HUES64 (cell line): ENCODE data around the gene PRKAA2.

Experiments used
- H3K27ac ChIP-seq: 2 replicates; pipeline ENCODE4 v1.7.0; 2013; ENCODE audit warnings: low read depth, low read length, inconsistent platforms
- H3K27me3 ChIP-seq: 2 replicates; pipeline ENCODE4 v1.6.1; 2013; ENCODE audit warnings: mild to moderate bottlenecking, low read length; ENCODE audit not compliant: insufficient read depth
- H3K36me3 ChIP-seq: 2 replicates; pipeline ENCODE4 v1.6.1; 2013; ENCODE audit warnings: mild to moderate bottlenecking, low read length; ENCODE audit not compliant: insufficient read depth
- H3K4me1 ChIP-seq: 2 replicates; pipeline ENCODE4 v1.6.1; 2013; ENCODE audit warnings: mild to moderate bottlenecking, low read length, moderate library complexity; ENCODE audit not compliant: insufficient read depth
- H3K4me3 ChIP-seq: 2 replicates; pipeline ENCODE4 v1.5.1; 2013; ENCODE audit warnings: mild to moderate bottlenecking, low read length, moderate library complexity
- H3K9ac ChIP-seq: 2 replicates; pipeline ENCODE4 v1.6.1; 2013; ENCODE audit warnings: mild to moderate bottlenecking, low read depth, low read length
- H3K9me3 ChIP-seq: 2 replicates; pipeline ENCODE4 v1.6.1; 2013; ENCODE audit warnings: low read depth, low read length; ENCODE audit not compliant: insufficient read depth
- WGBS: fragments of 150-250, 120-280 bp; methylation state at CpG from one replicate; pipeline ENCODE4 v1.1.7; 2013; ENCODE audit warnings: missing lambda C conversion rate; 5-methylcytosine and 5-hydroxymethylcytosine counted together

Gene PRKAA2

GRCh38 chr1:56713112-56713511 is 68.0 kb downstream of the PRKAA2 start:
- WGBS: 82% methylated on average over 1 of the region's 1 CpG
- H3K27me3 ChIP-seq: no peaks in the 10 kb centered on the region
- H3K9ac ChIP-seq: no peak overlapping the region
- H3K9me3 ChIP-seq: no peaks in the 10 kb centered on the region
- no peak overlapping the region for H3K27ac ChIP-seq
- H3K4me1 ChIP-seq: no peaks in the 10 kb centered on the region
- no peak overlapping the region for H3K4me3 ChIP-seq
- H3K36me3 ChIP-seq: peaks cover 3% of the 10 kb centered on the region

DNA sequence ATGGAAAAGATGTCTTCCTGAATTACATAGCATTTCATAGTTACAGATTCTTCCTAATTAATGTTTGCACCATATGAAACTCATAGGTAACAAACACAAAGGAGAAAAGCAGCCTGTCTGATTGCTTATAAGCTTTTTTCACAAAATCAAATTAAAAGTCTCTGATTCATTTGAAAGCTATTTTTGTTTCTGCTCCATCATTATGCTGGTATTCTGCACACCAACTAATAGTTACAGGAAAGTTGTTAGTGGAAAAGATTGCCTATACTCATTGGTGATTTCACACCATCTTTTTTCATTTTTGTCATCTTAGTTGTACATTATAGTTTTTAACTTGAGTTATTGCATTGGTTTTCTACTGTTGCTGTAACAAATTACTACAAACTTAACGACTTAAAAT is 70.0 kb downstream of the PRKAA2 start:
- Histone ChIP-seq H3K36me3 (no peaks in the 10 kb centered on the region), H3K27ac (no peak overlapping the region), H3K27me3 (no peaks in the 10 kb centered on the region), H3K9me3 (no peaks in the 10 kb centered on the region), H3K4me1 (no peaks in the 10 kb centered on the region), H3K4me3 (no peak overlapping the region), H3K9ac (no peak overlapping the region)
- no CpG with 5 or more reads among the region's 1 CpG for WGBS

GRCh38 chr1:56719171-56719570 is 74.1 kb downstream of the PRKAA2 start:
- Histone ChIP-seq H3K9me3 (no peaks in the 10 kb centered on the region), H3K4me3 (no peak overlapping the region), H3K27me3 (no peaks in the 10 kb centered on the region), H3K36me3 (no peaks in the 10 kb centered on the region), H3K9ac (no peak overlapping the region), H3K27ac (no peak overlapping the region), H3K4me1 (no peaks in the 10 kb centered on the region)
- 87% methylated on average over 1 of the region's 1 CpG for WGBS

GRCh38 chr1:56726706-56727105 is 81.6 kb downstream of the PRKAA2 start:
- no peaks in the 10 kb centered on the region for H3K4me1 ChIP-seq
- no peak overlapping the region for H3K4me3 ChIP-seq
- H3K36me3 ChIP-seq: no peaks in the 10 kb centered on the region
- no peak overlapping the region for H3K27ac ChIP-seq
- no peaks in the 10 kb centered on the region for H3K9me3 ChIP-seq
- H3K27me3 ChIP-seq: no peaks in the 10 kb centered on the region
- H3K9ac ChIP-seq: no peak overlapping the region

GRCh38 chr1:56728964-56729363 is 83.8 kb downstream of the PRKAA2 start:
- Histone ChIP-seq H3K9ac (no peak overlapping the region), H3K9me3 (no peaks in the 10 kb centered on the region), H3K4me1 (no peaks in the 10 kb centered on the region), H3K4me3 (no peak overlapping the region), H3K36me3 (no peaks in the 10 kb centered on the region), H3K27me3 (no peaks in the 10 kb centered on the region), H3K27ac (no peak overlapping the region)
- 70% methylated on average over 2 of the region's 2 CpGs for WGBS

DNA sequence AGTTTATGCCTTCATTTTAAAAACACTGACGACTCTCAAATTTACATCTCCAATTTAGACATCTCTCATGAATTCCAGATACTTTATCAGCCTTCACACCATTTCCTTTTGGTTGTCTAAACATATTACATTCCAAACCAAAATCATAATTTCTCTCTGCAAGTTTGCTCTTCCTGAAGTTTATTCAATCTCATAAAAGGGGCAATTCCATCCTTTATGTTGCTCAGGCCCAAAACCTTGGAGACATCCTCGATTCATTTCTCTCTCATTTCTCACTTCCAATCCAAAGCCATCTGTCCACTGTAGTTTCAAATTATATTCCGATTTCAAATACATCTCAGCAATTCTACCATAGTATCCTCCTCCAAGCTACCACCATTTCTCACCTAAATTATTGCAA is 100.1 kb downstream of the PRKAA2 start:
- H3K9ac ChIP-seq: no peak overlapping the region
- H3K27ac ChIP-seq: no peak overlapping the region
- no peaks in the 10 kb centered on the region for H3K27me3 ChIP-seq
- no peak overlapping the region for H3K4me3 ChIP-seq
- no peaks in the 10 kb centered on the region for H3K9me3 ChIP-seq
- no peaks in the 10 kb centered on the region for H3K4me1 ChIP-seq
- WGBS: 93% methylated on average over 3 of the region's 3 CpGs
- H3K36me3 ChIP-seq: no peaks in the 10 kb centered on the region

DNA sequence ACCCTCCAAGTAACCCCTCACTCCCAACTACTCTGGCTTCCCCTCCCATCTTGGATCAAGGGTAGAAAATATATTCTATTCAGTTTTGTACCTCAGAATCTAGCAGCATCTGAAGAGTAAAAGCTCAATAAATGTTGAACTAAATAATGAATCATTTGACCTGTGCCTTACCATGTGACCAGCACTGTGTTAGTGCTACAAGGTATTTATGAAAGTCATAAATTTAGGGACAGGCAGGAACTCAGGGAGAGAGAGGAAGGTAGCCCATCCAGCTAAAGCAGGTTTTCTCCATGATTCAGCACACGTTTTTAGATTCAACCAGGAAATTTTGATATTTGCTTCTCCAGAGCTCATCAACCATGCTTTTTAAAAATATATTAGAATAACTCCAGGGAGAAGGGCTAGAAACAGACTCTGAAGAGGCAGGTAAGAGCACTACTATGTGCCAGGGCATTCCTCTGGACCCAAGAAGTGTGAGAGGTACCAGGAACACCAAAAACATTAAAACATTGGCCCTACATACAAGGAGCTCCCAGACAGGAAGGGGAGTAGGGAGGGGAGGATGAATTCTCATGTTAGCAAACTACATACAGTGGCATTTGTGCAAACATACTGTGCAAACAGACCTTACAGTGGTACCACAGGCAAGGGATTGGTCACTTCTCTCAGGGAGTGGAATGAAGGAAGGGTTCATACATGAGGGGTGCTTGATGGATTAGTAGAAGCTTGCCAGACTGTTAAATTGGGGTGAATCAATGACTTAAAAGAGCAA is 109.8 kb downstream of the PRKAA2 start:
- Histone ChIP-seq H3K4me3 (no peak overlapping the region), H3K27ac (no peak overlapping the region), H3K36me3 (no peaks in the 10 kb centered on the region), H3K4me1 (no peaks in the 10 kb centered on the region), H3K27me3 (peaks cover 5% of the 10 kb centered on the region; the same call in 1 of the 2 replicates), H3K9me3 (no peaks in the 10 kb centered on the region), H3K9ac (no peak overlapping the region)
- 100% methylated on average over 1 of the region's 1 CpG for WGBS

DNA sequence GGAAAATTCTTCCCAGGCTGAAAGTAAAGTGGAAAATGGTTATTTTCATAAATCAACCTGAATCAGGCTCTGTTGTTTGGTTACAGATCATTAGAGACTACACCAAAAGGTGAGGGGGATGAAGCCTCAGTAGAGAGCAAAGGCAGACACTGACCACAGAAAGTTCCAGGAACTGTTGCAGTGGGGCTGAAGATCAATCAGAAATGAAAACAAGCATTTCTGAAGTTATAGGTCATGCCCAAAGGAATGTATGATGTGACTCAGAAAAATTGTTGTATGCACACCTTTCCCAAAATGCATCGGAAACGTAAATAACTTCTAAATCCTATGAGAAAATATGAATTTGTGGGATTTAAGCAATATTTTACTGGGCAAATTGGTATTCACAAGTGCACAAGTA is 110.8 kb downstream of the PRKAA2 start:
- WGBS: 100% methylated on average over 2 of the region's 2 CpGs
- Histone ChIP-seq H3K4me3 (no peak overlapping the region), H3K9me3 (no peaks in the 10 kb centered on the region), H3K4me1 (no peaks in the 10 kb centered on the region), H3K27me3 (peaks cover 5% of the 10 kb centered on the region; the same call in 1 of the 2 replicates), H3K27ac (no peak overlapping the region), H3K9ac (no peak overlapping the region), H3K36me3 (no peaks in the 10 kb centered on the region)

DNA sequence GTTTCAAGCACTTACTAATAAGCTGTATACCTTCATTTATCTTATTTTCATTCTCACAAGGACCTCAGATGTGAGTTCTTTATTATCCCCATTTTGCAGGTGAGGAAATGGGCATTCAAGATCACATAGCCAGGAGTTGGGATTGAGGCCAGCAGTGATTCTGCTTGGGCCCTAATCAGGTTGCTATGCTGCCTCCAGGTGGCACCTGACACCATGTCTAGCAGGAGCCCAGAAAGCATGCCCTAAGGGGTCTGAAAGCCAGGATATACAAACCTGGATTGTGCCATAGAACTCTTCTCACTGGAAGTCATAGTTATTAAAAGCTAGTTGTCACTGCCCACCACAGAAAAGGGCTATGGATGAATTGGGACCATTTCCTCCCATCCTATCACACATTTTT is 113.0 kb downstream of the PRKAA2 start:
- no peaks in the 10 kb centered on the region for H3K9me3 ChIP-seq
- H3K36me3 ChIP-seq: no peaks in the 10 kb centered on the region
- H3K9ac ChIP-seq: no peak overlapping the region
- H3K27me3 ChIP-seq: peaks cover 5% of the 10 kb centered on the region; the same call in 1 of the 2 replicates
- no peak overlapping the region for H3K27ac ChIP-seq
- H3K4me3 ChIP-seq: no peak overlapping the region
- no peaks in the 10 kb centered on the region for H3K4me1 ChIP-seq

- Histone ChIP-seq H3K27me3 (peaks cover 5% of the 10 kb centered on the region; the same call in 1 of the 2 replicates), H3K9ac (no peak overlapping the region), H3K36me3 (no peaks in the 10 kb centered on the region), H3K27ac (no peak overlapping the region), H3K4me1 (no peaks in the 10 kb centered on the region), H3K4me3 (no peak overlapping the region), H3K9me3 (no peaks in the 10 kb centered on the region)
- 93% methylated on average over 3 of the region's 3 CpGs for WGBS
These were observed 113.7 kb downstream of the PRKAA2 start for GRCh38 chr1:56758794-56759193.
